ENCODE data around the gene NCOA1.
"Not testable (repeated sequence)": the region's sequence is repeated elsewhere in the genome, so short reads cannot be mapped to it uniquely, and the experiment has no call there.

Gene NCOA1

DNA sequence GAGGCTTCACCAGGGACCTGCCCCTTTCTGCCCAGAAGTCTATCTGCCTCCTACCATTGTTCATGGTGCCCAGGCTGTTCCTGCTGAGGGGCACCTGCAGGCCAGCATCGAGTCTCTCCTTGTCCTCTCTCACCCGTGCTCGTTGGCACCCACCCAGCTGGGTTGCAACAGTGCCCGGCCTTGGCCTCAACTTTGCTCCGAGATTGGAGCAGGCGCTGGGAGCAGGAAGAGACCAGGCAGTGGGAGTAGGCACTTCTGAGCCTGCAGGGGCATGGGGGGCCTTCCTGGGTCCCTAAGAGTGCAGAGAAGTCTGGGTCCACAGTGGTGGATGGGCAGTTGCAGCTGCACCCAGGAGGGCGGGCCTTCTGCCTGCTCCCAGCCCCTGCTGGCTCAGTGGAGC, 75.6 kb downstream of the NCOA1 start:
- ChIA-PET POLR2A (no interaction called here), CTCF (interaction anchor here (0.8 kb wide), 1 partner anchor 173 kb away, joined by 4 read pairs; no protein-coding TSS in a partner anchor)
- DNase-seq (ENCODE audit: extremely low spot score): no peak
- TF ChIP-seq BHLHE40 (IDR thresholded peaks at IDR 0.05; ENCODE audit: borderline replicate concordance) (no peak), LEF1 (IDR thresholded peaks at IDR 0.05; ENCODE audit: borderline replicate concordance) (no peak), TARDBP (IDR thresholded peaks at IDR 0.05) (no peak), CTBP1 (IDR thresholded peaks at IDR 0.05; ENCODE audit: borderline replicate concordance) (no peak), NFRKB (IDR thresholded peaks at IDR 0.05) (no peak), FOXK2 (IDR thresholded peaks at IDR 0.05) (no peak), L3MBTL2 (conservative IDR thresholded peaks at IDR 0.05) (no peak), ELF4 (IDR thresholded peaks at IDR 0.05) (no peak), ARNT (IDR thresholded peaks at IDR 0.05) (no peak), ZNF384 (IDR thresholded peaks at IDR 0.05) (no peak), FOXM1 (IDR thresholded peaks at IDR 0.05; ENCODE audit: borderline replicate concordance) (no peak)
- TF ChIP-seq, protein P1, sequence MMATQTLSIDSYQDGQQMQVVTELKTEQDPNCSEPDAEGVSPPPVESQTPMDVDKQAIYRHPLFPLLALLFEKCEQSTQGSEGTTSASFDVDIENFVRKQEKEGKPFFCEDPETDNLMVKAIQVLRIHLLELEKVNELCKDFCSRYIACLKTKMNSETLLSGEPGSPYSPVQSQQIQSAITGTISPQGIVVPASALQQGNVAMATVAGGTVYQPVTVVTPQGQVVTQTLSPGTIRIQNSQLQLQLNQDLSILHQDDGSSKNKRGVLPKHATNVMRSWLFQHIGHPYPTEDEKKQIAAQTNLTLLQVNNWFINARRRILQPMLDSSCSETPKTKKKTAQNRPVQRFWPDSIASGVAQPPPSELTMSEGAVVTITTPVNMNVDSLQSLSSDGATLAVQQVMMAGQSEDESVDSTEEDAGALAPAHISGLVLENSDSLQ (IDR thresholded peaks at IDR 0.05): no peak

GRCh38 chr2:24568551-24568950, 77.5 kb downstream of the NCOA1 start:
- POLR2A ChIA-PET: no interaction called here
- CTCF ChIA-PET: no interaction called here
- DNase-seq (ENCODE audit: extremely low spot score): no peak
- no peak for TF ChIP-seq SP1 (IDR thresholded peaks at IDR 0.05)
- no peak for TF ChIP-seq NFRKB (IDR thresholded peaks at IDR 0.05)
- TF ChIP-seq FOXA1 (IDR thresholded peaks at IDR 0.05): no peak
- TF ChIP-seq BHLHE40 (IDR thresholded peaks at IDR 0.05; ENCODE audit: borderline replicate concordance): no peak

DNA sequence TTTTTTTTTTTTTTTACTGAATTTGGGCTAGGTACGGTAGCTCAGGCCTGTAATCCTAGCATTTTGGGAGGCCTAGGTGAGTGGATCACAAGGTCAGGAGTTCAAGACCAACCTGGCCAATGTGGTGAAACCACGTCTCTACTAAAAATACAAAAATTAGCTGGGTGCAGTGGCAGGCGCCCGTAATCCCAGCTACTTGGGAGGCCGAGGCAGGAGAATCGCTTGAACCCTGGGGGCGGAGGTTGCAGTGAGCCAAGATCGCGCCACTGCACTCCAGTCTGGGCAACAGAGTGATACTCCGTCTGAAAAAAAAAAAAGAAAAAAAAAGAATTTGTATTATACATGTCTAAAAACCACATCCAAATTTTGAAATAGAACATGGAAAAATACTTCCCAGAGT, 78.5 kb downstream of the NCOA1 start:
- POLR2A ChIA-PET; CTCF ChIA-PET; DNase-seq (ENCODE audit: extremely low spot score): not testable (repeated sequence)

- ChIA-PET CTCF (no interaction called here), POLR2A (no interaction called here)
- TF ChIP-seq CTBP1 (IDR thresholded peaks at IDR 0.05; ENCODE audit: borderline replicate concordance) (no peak), ZNF384 (IDR thresholded peaks at IDR 0.05) (no peak), BHLHE40 (IDR thresholded peaks at IDR 0.05; ENCODE audit: borderline replicate concordance) (no peak), L3MBTL2 (conservative IDR thresholded peaks at IDR 0.05) (no peak), ELF4 (IDR thresholded peaks at IDR 0.05) (no peak), HDGF (IDR thresholded peaks at IDR 0.05; ENCODE audit: borderline replicate concordance) (no peak), LEF1 (IDR thresholded peaks at IDR 0.05; ENCODE audit: borderline replicate concordance) (no peak), FOXM1 (IDR thresholded peaks at IDR 0.05; ENCODE audit: borderline replicate concordance) (no peak), SUZ12 (IDR thresholded peaks at IDR 0.05) (no peak), ARNT (IDR thresholded peaks at IDR 0.05) (no peak), NFRKB (IDR thresholded peaks at IDR 0.05) (no peak), SP1 (IDR thresholded peaks at IDR 0.05) (no peak), FOXK2 (IDR thresholded peaks at IDR 0.05) (no peak)
- TF ChIP-seq, protein P1 (IDR thresholded peaks at IDR 0.05): no peak
These were observed 79.2 kb downstream of the NCOA1 start for GRCh38 chr2:24570225-24570624.

DNA sequence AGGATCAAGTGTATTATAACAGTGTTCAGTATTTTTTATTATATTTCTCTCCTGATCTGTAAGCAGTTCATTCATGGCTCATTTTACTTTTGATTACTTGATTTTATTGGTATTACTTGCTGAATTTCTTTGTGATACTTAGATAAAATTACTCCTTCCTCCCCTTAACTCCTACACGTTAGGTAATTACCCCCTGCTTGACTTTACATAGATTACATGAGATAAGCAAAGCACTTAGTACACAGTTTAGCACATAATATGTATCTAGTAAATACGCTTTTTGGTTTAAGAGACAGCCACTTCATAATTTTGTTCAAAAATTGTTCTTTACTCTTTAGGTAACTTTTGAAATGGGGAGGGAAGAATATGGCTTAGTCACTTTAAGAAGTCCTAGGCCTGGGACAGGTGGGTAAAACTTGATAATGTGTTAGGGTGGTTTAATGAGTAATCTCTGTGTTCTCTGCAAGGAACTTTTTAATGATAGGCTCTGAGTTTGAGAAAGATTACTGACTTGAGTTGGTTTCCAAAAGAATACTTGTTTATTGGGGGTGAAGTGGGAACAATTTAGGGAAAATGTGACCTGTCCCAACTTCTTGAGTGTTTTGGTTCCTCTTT, 80.9 kb downstream of the NCOA1 start:
- DNase-seq (ENCODE audit: extremely low spot score): no peak
- ChIA-PET POLR2A (no interaction called here), CTCF (no interaction called here)
- TF ChIP-seq ZNF384 (IDR thresholded peaks at IDR 0.05) (no peak), L3MBTL2 (conservative IDR thresholded peaks at IDR 0.05) (no peak), LEF1 (IDR thresholded peaks at IDR 0.05; ENCODE audit: borderline replicate concordance) (no peak), FOXK2 (IDR thresholded peaks at IDR 0.05) (no peak), ELF4 (IDR thresholded peaks at IDR 0.05) (no peak)

More at GRCh38 chr2:24570225-24570624, 79.2 kb downstream of the NCOA1 start:
- no peak for DNase-seq (ENCODE audit: extremely low spot score)

- no peak for DNase-seq (ENCODE audit: extremely low spot score)
- CTCF ChIA-PET: no interaction called here
- TF ChIP-seq TARDBP (IDR thresholded peaks at IDR 0.05) (no peak), SP1 (IDR thresholded peaks at IDR 0.05) (no peak), HDGF (IDR thresholded peaks at IDR 0.05; ENCODE audit: borderline replicate concordance) (no peak), CTBP1 (IDR thresholded peaks at IDR 0.05; ENCODE audit: borderline replicate concordance) (no peak), SUZ12 (IDR thresholded peaks at IDR 0.05) (no peak)
- TF ChIP-seq, protein P1 (IDR thresholded peaks at IDR 0.05): no peak
- POLR2A ChIA-PET: no interaction called here
These were observed 85.1 kb downstream of the NCOA1 start for GRCh38 chr2:24576146-24576545.

- TF ChIP-seq SUZ12 (IDR thresholded peaks at IDR 0.05) (no peak), NFRKB (IDR thresholded peaks at IDR 0.05) (no peak), BHLHE40 (IDR thresholded peaks at IDR 0.05; ENCODE audit: borderline replicate concordance) (no peak), SP1 (IDR thresholded peaks at IDR 0.05) (no peak), FOXA1 (IDR thresholded peaks at IDR 0.05) (no peak)
- POLR2A ChIA-PET: no interaction called here
- DNase-seq (ENCODE audit: extremely low spot score): no peak
- CTCF ChIA-PET: no interaction called here
These were observed 85.6 kb downstream of the NCOA1 start for GRCh38 chr2:24576617-24577016.

All from HEK293T (cell line).